ENCODE results near the gene SRSF4. TPM values are rescaled to one million over a fixed set of nuclear protein-coding genes. Genes with fewer than 3 reads are reported as not detected.

The SRSF4 gene
- total and polyA plus RNA-seq, 9 of the 15 experiments (the other 6 are each of a cell fraction or from before 2014, with no cell fraction given): 15.9 to 132 (median 82.0) TPM

- BruUV-seq (replicated peaks): no TSS peak
- in situ Hi-C loops (cut with MboI) (loop anchor here (5.0 kb wide), 1 partner anchor 165 kb away; no protein-coding TSS in a partner anchor), intact Hi-C loops (cut with micrococcal nuclease) (loop anchor here (1.0 to 5.0 kb wide), 6 partner anchors 21 to 555 kb away; partner anchors contain the start of genes RNU11 and SRSF4)
- Histone ChIP-seq H3K79me2 (ENCODE audit: control insufficient read depth, insufficient read depth, low read length) (no peaks in the 10 kb centered on the region), H3K4me2 (ENCODE audit: insufficient read depth, low read length) (peak overlapping the region; percentile 57), H3K9me1 (ENCODE audit: control insufficient read depth, insufficient read depth, low read length) (no peaks in the 10 kb centered on the region), H4K20me1 (replicated peaks; ENCODE audit: control insufficient read depth, insufficient read depth, low read length) (no peaks in the 10 kb centered on the region), H3K27me3 (ENCODE audit: control insufficient read depth in 2 of 2, insufficient read depth in 2 of 2, low read length in 2 of 2) (no peaks in the 10 kb centered on the region), H3K4me1 (replicated peaks in 1 of 2; ENCODE audit: control insufficient read depth in 2 of 2, insufficient read depth in 2 of 2, low read length in 2 of 2) (peaks cover 22 to 27% of the 10 kb centered on the region in 2 experiments), H3K4me3 (no peak overlapping the region), H3K27ac (ENCODE audit: extremely low read depth, low read depth, low read length) (peak overlapping the region; percentile 78), H2AFZ (ENCODE audit: low read depth, low read length) (peak overlapping the region; percentile 37; the same call in 1 of the 2 replicates), H3K9ac (ENCODE audit: insufficient read depth in 1 of 2, low read depth in 2 of 2, low read length in 2 of 2) (peak overlapping the region; percentile 4 to 55; a peak in 3 of 4 replicates), H3K9me3 (replicated peaks; ENCODE audit: control insufficient read depth, insufficient read depth, low read depth, low read length) (no peaks in the 10 kb centered on the region), H3K36me3 (ENCODE audit: control insufficient read depth, insufficient read depth, low read length) (peaks cover 86% of the 10 kb centered on the region)
- CTCF ChIA-PET (ENCODE audit: low intra/inter-chr PET ratio): interaction anchor here (1.1 to 3.8 kb wide), 5 partner anchors 19 to 1505 kb away, joined by 3 to 35 read pairs (median 9); partner anchors contain the start of gene SRSF4
- FAIRE-seq: peak; percentile 100
- peak; percentile 99 for ATAC-seq
- WGBS (ENCODE audit: insufficient coverage, low coverage, missing lambda C conversion rate): 11% methylated on average over 14 of the region's 14 CpGs
- POLR2A ChIA-PET: interaction anchor here (0.6 to 2.7 kb wide), 19 partner anchors 12 to 554 kb away, joined by 3 to 21 read pairs (median 4); partner anchors contain the start of genes RNU11 and SRSF4
- peak; percentile 95 to 99 (median 96) for DNase-seq (ENCODE audit: extremely low read depth in 1 of 4, low spot score in 3 of 4)
- TF ChIP-seq SREBF2 (CRISPR knock-in tag; IDR thresholded peaks at IDR 0.05) (no peak), NFIC (IDR thresholded peaks at IDR 0.05) (peak; percentile 68), SRSF7 (optimal IDR thresholded peaks at IDR 0.05; ENCODE audit: low read depth, low read length) (no peak), FUS (optimal IDR thresholded peaks at IDR 0.05; ENCODE audit: low read depth, low read length) (no peak), CEBPB (tag; IDR thresholded peaks at IDR 0.05) (no peak), FOS (IDR thresholded peaks at IDR 0.05; ENCODE audit: extremely low read depth, insufficient read length) (peak; percentile 72), GTF2F1 (IDR thresholded peaks at IDR 0.05; ENCODE audit: low read depth, low read length) (no peak), RAD51 (IDR thresholded peaks at IDR 0.05; ENCODE audit: borderline replicate concordance, low read depth) (no peak), FOXP4 (CRISPR knock-in tag; IDR thresholded peaks at IDR 0.05; ENCODE audit: borderline replicate concordance) (0 out of 2 replicates have a peak, but pooled peaks have one; percentile 62), TEAD2 (tag; IDR thresholded peaks at IDR 0.05) (0 out of 2 replicates have a peak, but pooled peaks have one; percentile 24), KLF16 (IDR thresholded peaks at IDR 0.05) (peak; percentile 69), HCFC1 (IDR thresholded peaks at IDR 0.05; ENCODE audit: low read depth, low read length) (peak; percentile 41; the same call in 1 of the 2 replicates), SMARCB1 (IDR thresholded peaks at IDR 0.05; ENCODE audit: insufficient read length, low read depth) (no peak), MIER1 (IDR thresholded peaks at IDR 0.05; ENCODE audit: low read depth) (0 out of 2 replicates have a peak, but pooled peaks have one; percentile 1), BACH1 (tag; IDR thresholded peaks at IDR 0.05) (peak; percentile 74; the same call in 1 of the 2 replicates), ETV6 (IDR thresholded peaks at IDR 0.05; ENCODE audit: borderline replicate concordance in 1 of 2, low read depth in 2 of 2, low read length in 1 of 2) (0 out of 4 replicates have a peak, but pooled peaks have one; percentile 11 to 20), ETV6 (CRISPR knock-in tag; IDR thresholded peaks at IDR 0.05; ENCODE audit: borderline replicate concordance) (no peak)
These were observed 21.1 kb upstream of the SRSF4 start for GRCh38 chr1:29202584-29203340.

All from K562 (cell line).